Pancreas (tissue), 10 donors: ENCODE data around the gene AGAP3. TPM values are rescaled to one million over a fixed set of nuclear protein-coding genes. Genes with fewer than 3 reads are reported as not detected.

Source experiments
- ATAC-seq, 4 donors: fragments of 200-7000 bp; cut with Tn5 transposase; one replicate each; pipeline versions ENCODE4 v1.8.0 to v1.9.1; 2020; ENCODE audit warnings: mild to moderate bottlenecking in 4 of 4, moderate library complexity in 4 of 4
- DNase-seq, 6 donors: peaks; one replicate each; pipeline ENCODE4 v3.0.0-alpha.2; 2020
- FAIRE-seq: peaks from 2 replicates; lab custom pipeline; 2012; peaks lifted over from hg19 to GRCh38; lab: Jason Lieb, UNC
- H3K27ac ChIP-seq, 4 donors: fragments of 200-600 bp; sonication (generic); 1 replicate in 3 of 4; 2 replicates in 1 of 4; pipeline versions ENCODE4 v1.5.0 to v1.8.0; 2020
- H3K27me3 ChIP-seq, 4 donors: fragments of 200-600 bp; one replicate each; pipeline ENCODE4 v1.8.0; 2021
- H3K36me3 ChIP-seq, 3 donors: fragments of 200-600 bp; sonication (generic) in 1 of 3; one replicate each; pipeline versions ENCODE4 v1.5.0 to v1.8.0; 2020 to 2021
- H3K4me1 ChIP-seq, 3 donors: fragments of 200-600 bp; one replicate each; pipeline ENCODE4 v1.8.0; 2021
- H3K4me3 ChIP-seq, 4 donors: fragments of 200-600 bp; sonication (generic) in 2 of 4; one replicate each; pipeline versions ENCODE4 v1.5.0 to v1.8.0; 2020 to 2021
- H3K9me3 ChIP-seq, 4 donors: fragments of 200-600 bp; one replicate each; pipeline ENCODE4 v1.8.0; 2021
- CTCF ChIP-seq, 4 donors: fragments of 200-600 bp; sonication (generic) in 3 of 4; IDR thresholded peaks; one replicate each; pipeline versions ENCODE4 v1.5.0 to v1.8.0; 2021; ENCODE audit warnings: antibody characterized with exemption in 4 of 4
- WGBS, 2 donors: extraction: QIAGEN DNeasy Blood & Tissue Kit; methylation state at CpG; one replicate each; pipeline ENCODE4 v1.1.7; 2013; 5-methylcytosine and 5-hydroxymethylcytosine counted together
- intact Hi-C, 3 donors: fragments of 100-400 bp; cut with DNase I; formaldehyde crosslinking; loops; one replicate each; pipeline versions ENCODE4 v1.11.1 to v1.14.2; 2022
- polyA plus RNA-seq, 2 donors: library from polyadenylated mRNA; stranded (reverse); fragments of 200-250 nt; gene quantifications; one replicate each; pipeline ENCODE4 v1.2.3, GENCODE V29; 2013
- total RNA-seq, 6 donors: library from RNA; stranded (reverse); fragmentation: NEBNext Ultra II Directional in 4 of 6; extraction: Animal tissue kit (Norgen Biotek cat#: 25700) in 4 of 6; gene quantifications; one replicate each; pipeline versions ENCODE4 v1.2.1 to v1.2.4, GENCODE V29; 2021 to 2023
- donor health status: healthy with polysubstance abuse.
- donor health status: DM: no; HTN: no; CAD: no; lungs with moderate emphysema.
- donor health status: DM: no; HTN: no; CAD: no.
- donor health status: control.
- donor health status: control.
- donor health status: Bipolar disorder and iron deficiency.
- donor health status: DM: yes; HTN: yes; CAD: no.
- donor health status: DM: no; HTN: no; CAD: no.
- donor health status: DM: no; HTN: no; CAD: no.
- donor health status: DM: yes; HTN: yes; CAD: no.

AGAP3 gene
- total and polyA plus RNA-seq, 8 donors, result 41.5 to 93.9 (median 58.4) TPM

- peak overlapping the region; percentile 0 to 81 (median 58) for H3K4me3 ChIP-seq
- no peak for TF ChIP-seq CTCF (IDR thresholded peaks at IDR 0.05)
- no peaks in the 10 kb centered on the region for H3K36me3 ChIP-seq
- FAIRE-seq (peak; percentile 96), ATAC-seq (peak; percentile 66 to 83 (median 75)), DNase-seq (peak; percentile 96 to 99 (median 98))
- H3K27me3 ChIP-seq, result no peaks in the 10 kb centered on the region
- intact Hi-C loops, result no loop called here
- H3K4me1 ChIP-seq, result peaks cover 22 to 24% (median 24%) of the 10 kb centered on the region in 3 donors
- no peaks in the 10 kb centered on the region for H3K9me3 ChIP-seq
- peak overlapping the region; percentile 86 to 98 (median 93) for H3K27ac ChIP-seq
- WGBS, 2 donors, result 0 to 1% methylated on average over 46 of the region's 46 CpGs
Observed at GRCh38 chr7:151057989-151058780, 28.1 kb upstream of the AGAP3 start.

GRCh38 chr7:151058781-151059366 lies 27.4 kb upstream of the AGAP3 start:
- 4 to 7% methylated on average over 18 of the region's 18 CpGs for WGBS, 2 donors
- Histone ChIP-seq H3K4me1 (peaks cover 24 to 27% (median 24%) of the 10 kb centered on the region in 3 donors), H3K27me3 (no peaks in the 10 kb centered on the region), H3K4me3 (peak overlapping the region; percentile 69 to 81 (median 78)), H3K27ac (peak overlapping the region; percentile 86 to 98 (median 93)), H3K36me3 (no peaks in the 10 kb centered on the region), H3K9me3 (no peaks in the 10 kb centered on the region)
- no peak for TF ChIP-seq CTCF (IDR thresholded peaks at IDR 0.05)
- ATAC-seq (no peak), FAIRE-seq (no peak), DNase-seq (no peak)
- intact Hi-C loops, result no loop called here

- Histone ChIP-seq H3K4me1 (peaks cover 24 to 31% (median 24%) of the 10 kb centered on the region in 3 donors), H3K9me3 (no peaks in the 10 kb centered on the region), H3K27ac (peak within 1 kb of the TSS; percentile 86 to 98 (median 93)), H3K36me3 (peaks cover 0 to 3% (median 0%) of the 10 kb centered on the region in 3 donors), H3K4me3 (peak within 1 kb of the TSS; percentile 69 to 81 (median 78)), H3K27me3 (no peaks in the 10 kb centered on the region)
- peak; percentile 15 to 39 (median 24) for TF ChIP-seq CTCF (IDR thresholded peaks at IDR 0.05)
- 0 to 1% methylated on average over 62 to 75 of the region's 75 CpGs for WGBS, 2 donors
- FAIRE-seq (no peak), ATAC-seq (peak; percentile 30 to 53 (median 47)), DNase-seq (peak; percentile 77 to 93 (median 82))
- intact Hi-C loops, result no loop called here
Observed at GRCh38 chr7:151059367-151060112, 26.7 kb upstream of the AGAP3 start, which contains the start of gene SLC4A2. SLC4A2 (plus strand) TSS chr7:151059589; CDS start chr7:151061988, 2,399 bp downstream.

GRCh38 chr7:151060113-151060415 lies 26.2 kb upstream of the AGAP3 start:
- no peak for FAIRE-seq
- no peak for TF ChIP-seq CTCF (IDR thresholded peaks at IDR 0.05)
- H3K4me3 ChIP-seq, result peak overlapping the region; percentile 69 to 81 (median 78)
- peaks cover 24 to 36% (median 24%) of the 10 kb centered on the region in 3 donors for H3K4me1 ChIP-seq
- peaks cover 0 to 8% (median 0%) of the 10 kb centered on the region in 3 donors for H3K36me3 ChIP-seq
- ATAC-seq, result no peak
- intact Hi-C loops, result no loop called here
- 1 to 2% methylated on average over 17 of the region's 17 CpGs for WGBS, 2 donors
- DNase-seq, result no peak
- no peaks in the 10 kb centered on the region for H3K9me3 ChIP-seq
- no peaks in the 10 kb centered on the region for H3K27me3 ChIP-seq
- peak overlapping the region; percentile 42 to 98 (median 93) for H3K27ac ChIP-seq
